ENCODE data around the gene SHQ1. TPM values are rescaled to one million over a fixed set of nuclear protein-coding genes. Genes with fewer than 3 reads are reported as not detected.

SHQ1 gene
- total RNA-seq, 1 experiment from 2014 or later = 32.5 TPM

DNA sequence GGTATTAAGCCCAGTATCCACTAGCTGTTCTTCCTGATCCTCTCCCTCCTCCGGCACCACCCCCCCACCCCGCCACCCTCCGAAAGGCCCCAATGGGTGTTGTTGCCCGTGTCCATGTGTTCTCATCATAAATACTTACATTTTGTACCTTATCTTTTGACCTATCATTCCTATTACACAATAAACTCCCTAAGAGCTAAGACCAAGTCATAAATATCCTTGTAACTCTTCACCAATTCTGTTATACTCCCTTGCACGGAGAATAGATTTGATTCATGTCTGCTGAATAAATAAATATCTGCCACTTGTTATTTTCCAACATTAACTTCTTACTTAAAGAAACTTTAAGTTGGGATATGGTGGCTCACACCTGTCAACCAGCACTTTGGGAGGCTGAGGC lies 43.9 kb downstream of the SHQ1 start:
- no peak overlapping the region for H3K14ac ChIP-seq (ENCODE audit: insufficient read depth, low read length)
- H3K27me3 Mint-ChIP-seq (ENCODE audit: low read depth) = no peaks in the 10 kb centered on the region
- no peak overlapping the region for H3T11ph ChIP-seq (ENCODE audit: low read length)
- H3K27ac Mint-ChIP-seq = no peak overlapping the region
- no CpG with 5 or more reads among the region's 5 CpGs for WGBS (ENCODE audit: extremely low coverage, insufficient read length, low lambda C conversion rate)
- H2BK15ac ChIP-seq (ENCODE audit: low read depth, low read length) = no peak overlapping the region
- H4K5ac ChIP-seq (ENCODE audit: insufficient read length, low read depth, low read length) = no peak overlapping the region
- no peaks in the 10 kb centered on the region for H3K9me3 Mint-ChIP-seq
- no peak for DNase-seq
- no peaks in the 10 kb centered on the region for H3K79me1 ChIP-seq (ENCODE audit: insufficient read depth, low read depth, low read length, poor library complexity, severe bottlenecking)
- TF ChIP-seq, protein P1, sequence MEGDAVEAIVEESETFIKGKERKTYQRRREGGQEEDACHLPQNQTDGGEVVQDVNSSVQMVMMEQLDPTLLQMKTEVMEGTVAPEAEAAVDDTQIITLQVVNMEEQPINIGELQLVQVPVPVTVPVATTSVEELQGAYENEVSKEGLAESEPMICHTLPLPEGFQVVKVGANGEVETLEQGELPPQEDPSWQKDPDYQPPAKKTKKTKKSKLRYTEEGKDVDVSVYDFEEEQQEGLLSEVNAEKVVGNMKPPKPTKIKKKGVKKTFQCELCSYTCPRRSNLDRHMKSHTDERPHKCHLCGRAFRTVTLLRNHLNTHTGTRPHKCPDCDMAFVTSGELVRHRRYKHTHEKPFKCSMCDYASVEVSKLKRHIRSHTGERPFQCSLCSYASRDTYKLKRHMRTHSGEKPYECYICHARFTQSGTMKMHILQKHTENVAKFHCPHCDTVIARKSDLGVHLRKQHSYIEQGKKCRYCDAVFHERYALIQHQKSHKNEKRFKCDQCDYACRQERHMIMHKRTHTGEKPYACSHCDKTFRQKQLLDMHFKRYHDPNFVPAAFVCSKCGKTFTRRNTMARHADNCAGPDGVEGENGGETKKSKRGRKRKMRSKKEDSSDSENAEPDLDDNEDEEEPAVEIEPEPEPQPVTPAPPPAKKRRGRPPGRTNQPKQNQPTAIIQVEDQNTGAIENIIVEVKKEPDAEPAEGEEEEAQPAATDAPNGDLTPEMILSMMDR (conservative IDR thresholded peaks at IDR 0.05) = no peak
- no peak overlapping the region for H2BK120ac ChIP-seq (ENCODE audit: low read depth, low read length, poor library complexity, severe bottlenecking)
- H4K20me1 ChIP-seq (ENCODE audit: control insufficient read depth, insufficient read depth, insufficient read length) = no peaks in the 10 kb centered on the region
- H3K4me3 Mint-ChIP-seq = no peak overlapping the region
- no peak overlapping the region for H3K23ac ChIP-seq (ENCODE audit: insufficient read length, low read depth, low read length)
- no peak overlapping the region for H3K56ac ChIP-seq (ENCODE audit: insufficient read length, low read depth, low read length)
- no peak overlapping the region for H2AK5ac ChIP-seq (ENCODE audit: insufficient read length, low read length)
- no peak overlapping the region for H3K9ac ChIP-seq (ENCODE audit: extremely low read depth, insufficient read length, low read length)
- H3K4me1 ChIP-seq (ENCODE audit: insufficient read depth, low read length) = 0 out of 2 replicates have a peak, but pooled peaks cover 2% of the 10 kb centered on the region
- H4K91ac ChIP-seq (ENCODE audit: insufficient read length, low read depth, low read length) = no peak overlapping the region
- H3K4me1 Mint-ChIP-seq = peaks cover 21 to 22% of the 10 kb centered on the region in 2 experiments
- no peaks in the 10 kb centered on the region for H3K27me3 ChIP-seq (ENCODE audit: insufficient read depth, low read length)
- no peaks in the 10 kb centered on the region for H3K79me2 ChIP-seq (ENCODE audit: insufficient read depth, low read length)
- H2BK5ac ChIP-seq (ENCODE audit: insufficient read length, low read length) = no peak overlapping the region
- no peak overlapping the region for H3K4me2 ChIP-seq (ENCODE audit: insufficient read depth, insufficient read length, low read length)
- no peak overlapping the region for H3K18ac ChIP-seq (ENCODE audit: insufficient read length, low read depth, low read length)
- no peaks in the 10 kb centered on the region for H3K9me3 ChIP-seq (ENCODE audit: control insufficient read depth, low read depth, low read length)
- no peaks in the 10 kb centered on the region for H3K23me2 ChIP-seq (ENCODE audit: insufficient read length, low read depth, low read length, poor library complexity, severe bottlenecking)
- peaks cover 0 to under 1% (median 0%) of the 10 kb centered on the region in 3 experiments; a peak in 2 of 7 replicates for H3K36me3 Mint-ChIP-seq (ENCODE audit: insufficient read depth in 1 of 3, low read depth in 3 of 3)
- no peak overlapping the region for H3K4ac ChIP-seq (ENCODE audit: low read depth, low read length)
- no peak overlapping the region for H2BK20ac ChIP-seq (ENCODE audit: low read depth, low read length, poor library complexity, severe bottlenecking)
- H2AFZ ChIP-seq (ENCODE audit: low read length) = no peak overlapping the region
- no peak overlapping the region for H2BK12ac ChIP-seq (ENCODE audit: insufficient read length, low read depth, low read length)
- H3K27ac ChIP-seq (ENCODE audit: insufficient read length, low read depth, low read length) = no peak overlapping the region
- H4K8ac ChIP-seq (replicated peaks; ENCODE audit: insufficient read length, low read depth, low read length) = no peak overlapping the region
